ENCODE measurements around the gene DAB2IP.
A peak's percentile ranks its signal among the peaks of the same experiment; 100 is the strongest.

DAB2IP gene

GRCh38 chr9:121759996-121760395, 108.6 kb downstream of the DAB2IP start:
- DNase-seq (ENCODE audit: low read depth), result no peak
- no peak for TF ChIP-seq CTCF (conservative IDR thresholded peaks at IDR 0.05; ENCODE audit: low read length)
- no peak overlapping the region for H3K4me3 ChIP-seq (ENCODE audit: low read length)

DNA sequence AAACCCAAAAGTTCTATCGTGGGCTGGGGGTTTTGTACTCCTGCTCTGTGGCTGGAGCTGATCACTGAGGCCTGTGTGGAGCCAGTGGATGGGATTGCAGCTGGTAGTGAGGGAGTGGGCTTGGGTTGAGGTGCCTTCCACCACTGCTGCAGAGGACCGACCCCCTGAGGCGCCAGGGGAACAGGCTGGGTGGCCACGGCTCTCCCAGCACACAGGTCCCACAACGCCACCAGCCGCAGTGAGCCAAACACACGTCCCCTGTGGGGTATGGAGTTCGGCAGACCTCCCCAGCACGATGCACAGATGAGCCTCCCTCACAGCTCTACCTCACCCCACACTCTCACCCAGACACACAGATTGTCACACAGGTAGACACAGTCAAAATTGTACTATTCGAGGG, 109.1 kb downstream of the DAB2IP start:
- no peak for TF ChIP-seq CTCF (conservative IDR thresholded peaks at IDR 0.05; ENCODE audit: low read length)
- DNase-seq (ENCODE audit: low read depth), result no peak
- H3K4me3 ChIP-seq (ENCODE audit: low read length), result no peak overlapping the region

DNA sequence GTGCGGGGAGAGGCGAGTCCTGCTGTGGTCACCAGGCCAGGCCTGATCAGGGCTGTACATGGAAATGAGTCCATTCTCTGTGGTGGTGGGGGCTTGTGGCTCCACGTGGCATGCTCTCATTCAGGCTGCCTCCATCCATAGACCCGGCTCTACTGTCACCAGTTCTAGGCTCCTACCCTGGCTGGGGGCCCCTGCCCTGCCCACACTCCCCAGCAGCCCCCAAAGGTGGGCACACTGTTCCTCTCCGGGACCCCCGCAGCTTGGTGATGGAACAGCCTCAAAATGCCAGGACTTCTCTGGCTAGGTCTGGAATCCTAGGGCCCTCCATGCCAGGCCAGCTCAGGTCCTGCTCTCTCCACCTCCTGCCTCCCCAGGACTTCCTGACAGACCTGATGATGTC, 111.7 kb downstream of the DAB2IP start:
- H3K4me3 ChIP-seq (ENCODE audit: low read length), result no peak overlapping the region
- no peak for TF ChIP-seq CTCF (conservative IDR thresholded peaks at IDR 0.05; ENCODE audit: low read length)

DNA sequence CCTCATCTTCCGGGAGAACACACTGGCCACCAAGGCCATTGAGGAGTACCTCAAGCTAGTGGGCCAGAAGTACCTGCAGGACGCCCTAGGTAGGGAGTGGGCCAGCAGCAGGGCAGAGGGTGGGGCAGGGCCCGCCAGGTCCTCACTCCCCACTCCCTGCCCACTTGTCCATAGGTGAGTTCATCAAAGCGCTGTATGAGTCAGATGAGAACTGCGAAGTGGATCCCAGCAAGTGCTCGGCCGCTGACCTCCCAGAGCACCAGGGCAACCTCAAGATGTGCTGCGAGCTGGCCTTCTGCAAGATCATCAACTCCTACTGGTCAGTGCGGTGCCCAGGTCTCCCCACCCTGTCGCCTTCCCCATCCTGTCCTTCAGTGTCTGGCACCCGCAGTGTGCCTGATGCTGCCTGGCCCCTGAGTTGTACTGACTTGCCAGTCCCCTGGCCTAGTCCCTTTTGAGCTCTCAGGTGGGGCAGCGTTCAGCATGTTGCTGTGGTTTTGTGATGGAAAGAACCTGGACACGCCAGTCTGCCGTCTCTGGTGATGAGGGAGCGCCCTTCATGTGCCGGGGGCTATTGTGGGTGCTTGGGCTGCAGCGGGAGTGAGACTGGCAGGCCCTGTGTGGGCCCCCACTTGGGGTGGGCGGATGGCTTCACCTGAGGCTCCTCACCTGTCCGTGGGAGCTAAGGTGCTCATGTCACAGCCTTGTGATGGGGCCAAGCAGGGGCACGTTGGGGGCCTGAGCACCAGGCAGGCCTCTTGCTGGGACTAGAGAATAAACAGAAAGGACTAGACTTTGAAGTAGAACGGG, 112.3 kb downstream of the DAB2IP start:
- TF ChIP-seq CTCF (conservative IDR thresholded peaks at IDR 0.05; ENCODE audit: low read length), result no peak
- no peak for DNase-seq (ENCODE audit: low read depth)

More for the DNA sequence above, 111.7 kb downstream of the DAB2IP start:
- no peak for DNase-seq (ENCODE audit: low read depth)

DNA sequence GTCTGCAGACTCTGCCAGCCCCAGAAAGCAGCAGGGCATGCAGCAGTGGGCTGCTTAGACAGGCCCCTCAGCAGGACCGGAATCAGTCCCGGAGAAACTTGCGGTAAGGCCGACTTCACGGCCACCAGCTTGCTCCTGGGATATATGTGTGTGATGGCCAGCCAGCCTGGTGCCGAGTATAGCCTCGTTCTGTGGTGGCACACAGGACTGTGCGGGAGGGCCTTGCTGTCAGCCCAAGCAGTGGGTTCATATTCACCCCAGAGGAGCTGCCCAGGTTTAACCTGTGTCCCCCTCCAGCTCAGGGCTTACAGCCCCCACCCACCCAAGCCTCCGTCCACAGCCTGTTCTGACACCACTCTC, 112.9 kb downstream of the DAB2IP start:
- DNase-seq (ENCODE audit: low read depth), result no peak
- H3K4me3 ChIP-seq (ENCODE audit: low read length), result no peak overlapping the region
- no peak for TF ChIP-seq CTCF (conservative IDR thresholded peaks at IDR 0.05; ENCODE audit: low read length)

More for the DNA sequence above, 112.3 kb downstream of the DAB2IP start:
- H3K4me3 ChIP-seq (ENCODE audit: low read length), result no peak overlapping the region

DNA sequence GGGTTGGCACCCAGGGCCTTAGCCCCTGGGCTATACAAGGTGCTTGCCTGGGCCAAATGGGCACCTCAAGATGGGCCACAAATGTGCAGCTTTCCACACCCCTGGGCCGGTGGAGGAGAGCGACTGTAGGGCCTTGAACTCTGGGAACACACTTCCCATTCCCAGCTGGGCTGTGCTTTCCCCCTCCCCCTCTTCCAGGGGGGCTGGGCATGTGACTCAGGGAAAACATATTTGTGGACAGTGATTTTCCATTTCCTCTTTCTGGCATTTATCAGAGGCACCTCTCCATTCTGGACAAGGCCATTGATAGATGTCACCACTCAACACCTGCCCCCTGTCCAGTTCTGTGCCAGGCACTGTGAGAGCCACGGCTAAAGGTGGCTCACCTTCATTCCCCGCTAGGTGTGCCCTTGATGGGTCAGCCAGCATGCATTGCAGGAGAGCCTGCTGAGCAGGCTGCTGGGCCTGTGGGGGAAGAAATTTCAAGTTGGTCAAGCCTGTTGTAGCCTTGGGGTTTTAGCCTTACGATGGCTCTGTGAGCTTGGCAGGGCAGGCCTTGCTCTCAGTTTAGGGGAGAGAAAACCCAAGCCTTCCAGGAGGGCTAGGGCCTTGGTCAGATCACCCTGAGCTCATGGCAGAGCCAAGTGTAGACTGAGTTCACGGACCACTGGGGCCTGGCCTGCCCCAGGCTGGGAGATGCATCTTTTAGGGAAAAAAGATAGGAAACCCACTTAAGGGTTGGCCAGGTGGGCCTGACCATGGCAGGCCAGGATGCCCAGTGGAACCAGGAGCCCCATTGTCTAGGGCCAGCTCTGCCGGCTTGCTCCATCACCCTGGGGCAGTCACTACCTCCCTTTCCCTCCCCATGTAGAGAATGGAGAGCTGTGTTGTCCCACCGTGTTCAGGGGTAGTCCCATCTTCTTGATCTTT, 113.9 kb downstream of the DAB2IP start:
- H3K4me3 ChIP-seq (ENCODE audit: low read length), result no peak overlapping the region
- no peak for TF ChIP-seq CTCF (conservative IDR thresholded peaks at IDR 0.05; ENCODE audit: low read length)
- peak; percentile 64 for DNase-seq (ENCODE audit: low read depth)
